ENCODE data around the gene PPP2R3A.

PPP2R3A gene

DNA sequence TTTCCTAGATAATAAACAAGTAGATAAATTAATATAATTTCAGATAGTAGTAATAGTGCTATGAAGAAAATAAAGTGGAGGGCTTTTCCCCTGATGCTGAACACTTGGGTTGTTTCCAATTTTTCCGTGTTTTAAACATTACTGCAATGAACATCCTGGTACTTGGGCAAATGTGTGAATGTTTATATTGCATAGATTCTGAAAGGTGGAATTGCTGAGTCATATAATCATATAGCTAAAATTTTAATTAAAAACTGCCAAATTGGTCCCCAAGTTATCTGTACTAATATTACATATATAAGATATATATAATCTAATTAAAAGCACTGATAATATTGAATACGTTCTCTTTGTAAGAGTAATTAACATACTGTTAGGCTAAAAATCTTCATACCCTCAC, 10.0 kb downstream of the PPP2R3A start:
- Histone ChIP-seq H3K9me3 (ENCODE audit: control insufficient read depth, low read length) (no peaks in the 10 kb centered on the region), H3K4me1 (peaks cover 3% of the 10 kb centered on the region), H3K27ac (no peak overlapping the region)

DNA sequence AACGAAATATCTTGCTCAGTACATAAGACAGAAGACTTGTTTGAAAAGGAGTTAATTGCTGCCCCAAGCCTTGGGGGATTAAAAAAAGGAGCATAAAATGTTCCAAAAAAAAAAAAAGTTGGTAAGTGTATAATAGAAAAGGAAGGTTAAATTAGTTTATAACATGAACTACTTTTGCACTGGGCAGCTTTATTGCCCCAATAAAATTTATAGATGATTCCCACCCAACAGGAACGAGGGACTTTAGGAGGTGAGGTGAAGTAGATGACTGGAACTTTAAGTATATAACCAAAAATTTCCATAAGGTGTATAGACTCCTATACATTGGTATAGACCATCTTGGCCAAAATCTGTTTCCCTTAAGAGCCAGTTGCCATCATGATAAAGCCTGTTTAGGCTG, 14.8 kb downstream of the PPP2R3A start:
- Histone ChIP-seq H3K36me3 (ENCODE audit: control insufficient read depth, insufficient read depth, low read length) (no peaks in the 10 kb centered on the region), H3K9ac (no peak overlapping the region), H3K79me2 (peaks cover 36% of the 10 kb centered on the region), H2AFZ (no peak overlapping the region), H3K9me3 (ENCODE audit: control insufficient read depth, low read length) (no peaks in the 10 kb centered on the region), H3K4me3 (ENCODE audit: low read depth, low read length) (no peak overlapping the region), H3K4me1 (no peaks in the 10 kb centered on the region), H3K27me3 (ENCODE audit: control insufficient read depth, insufficient read depth, low read length) (no peaks in the 10 kb centered on the region), H3K27ac (no peak overlapping the region), H3K4me2 (ENCODE audit: low read length) (no peak overlapping the region)
- TF ChIP-seq, protein P1, sequence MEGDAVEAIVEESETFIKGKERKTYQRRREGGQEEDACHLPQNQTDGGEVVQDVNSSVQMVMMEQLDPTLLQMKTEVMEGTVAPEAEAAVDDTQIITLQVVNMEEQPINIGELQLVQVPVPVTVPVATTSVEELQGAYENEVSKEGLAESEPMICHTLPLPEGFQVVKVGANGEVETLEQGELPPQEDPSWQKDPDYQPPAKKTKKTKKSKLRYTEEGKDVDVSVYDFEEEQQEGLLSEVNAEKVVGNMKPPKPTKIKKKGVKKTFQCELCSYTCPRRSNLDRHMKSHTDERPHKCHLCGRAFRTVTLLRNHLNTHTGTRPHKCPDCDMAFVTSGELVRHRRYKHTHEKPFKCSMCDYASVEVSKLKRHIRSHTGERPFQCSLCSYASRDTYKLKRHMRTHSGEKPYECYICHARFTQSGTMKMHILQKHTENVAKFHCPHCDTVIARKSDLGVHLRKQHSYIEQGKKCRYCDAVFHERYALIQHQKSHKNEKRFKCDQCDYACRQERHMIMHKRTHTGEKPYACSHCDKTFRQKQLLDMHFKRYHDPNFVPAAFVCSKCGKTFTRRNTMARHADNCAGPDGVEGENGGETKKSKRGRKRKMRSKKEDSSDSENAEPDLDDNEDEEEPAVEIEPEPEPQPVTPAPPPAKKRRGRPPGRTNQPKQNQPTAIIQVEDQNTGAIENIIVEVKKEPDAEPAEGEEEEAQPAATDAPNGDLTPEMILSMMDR (IDR thresholded peaks at IDR 0.05): no peak

More for the DNA sequence above, 10.0 kb downstream of the PPP2R3A start:
- Histone ChIP-seq H3K4me2 (ENCODE audit: low read length) (no peak overlapping the region), H3K27me3 (ENCODE audit: control insufficient read depth, insufficient read depth, low read length) (no peaks in the 10 kb centered on the region), H3K79me2 (peaks cover 31% of the 10 kb centered on the region), H2AFZ (no peak overlapping the region), H3K4me3 (ENCODE audit: low read depth, low read length) (no peak overlapping the region), H3K36me3 (ENCODE audit: control insufficient read depth, insufficient read depth, low read length) (no peaks in the 10 kb centered on the region), H3K9ac (no peak overlapping the region)
- TF ChIP-seq, protein P1 (IDR thresholded peaks at IDR 0.05): no peak

DNA sequence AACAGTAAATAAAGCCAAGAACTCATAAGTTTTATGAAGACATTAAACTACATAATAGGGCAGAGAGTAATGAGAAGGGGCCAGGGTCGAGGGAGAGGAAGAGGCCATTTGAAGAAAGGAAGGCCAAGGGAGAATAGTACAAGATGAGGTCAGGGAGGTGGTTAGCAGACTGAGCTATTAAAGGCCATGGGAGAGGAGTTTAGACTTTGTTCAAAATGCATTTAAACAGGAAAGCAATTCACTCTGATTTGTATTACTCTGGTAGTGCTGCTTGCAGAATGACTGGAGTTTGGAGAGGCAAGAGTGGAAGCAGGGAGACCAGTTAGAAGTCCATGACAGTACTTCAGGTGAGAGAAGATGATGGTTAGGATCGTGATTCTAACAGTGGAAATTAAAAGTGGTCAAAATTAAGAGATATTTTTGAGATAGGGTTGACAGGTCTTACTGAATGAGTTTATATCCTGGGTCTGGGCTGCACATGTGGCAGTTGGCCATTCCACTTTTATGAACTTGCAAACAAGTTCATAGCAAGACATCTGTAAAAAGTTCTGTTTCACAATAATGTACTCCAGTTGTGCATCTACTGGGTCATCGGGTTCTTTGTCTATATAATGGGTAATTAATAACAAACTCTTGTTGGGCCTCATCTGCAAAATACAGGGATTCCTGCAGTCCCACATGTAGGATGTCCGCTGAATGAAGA, 16.3 kb downstream of the PPP2R3A start:
- Histone ChIP-seq H3K4me3 (ENCODE audit: low read depth, low read length) (no peak overlapping the region), H3K27ac (no peak overlapping the region), H3K27me3 (ENCODE audit: control insufficient read depth, insufficient read depth, low read length) (no peaks in the 10 kb centered on the region), H3K79me2 (peaks cover 32% of the 10 kb centered on the region), H3K4me1 (no peaks in the 10 kb centered on the region), H2AFZ (no peak overlapping the region), H3K9me3 (ENCODE audit: control insufficient read depth, low read length) (no peaks in the 10 kb centered on the region), H3K9ac (no peak overlapping the region), H3K36me3 (ENCODE audit: control insufficient read depth, insufficient read depth, low read length) (no peaks in the 10 kb centered on the region), H3K4me2 (ENCODE audit: low read length) (no peak overlapping the region)
- TF ChIP-seq, protein P1 (IDR thresholded peaks at IDR 0.05): no peak

DNA sequence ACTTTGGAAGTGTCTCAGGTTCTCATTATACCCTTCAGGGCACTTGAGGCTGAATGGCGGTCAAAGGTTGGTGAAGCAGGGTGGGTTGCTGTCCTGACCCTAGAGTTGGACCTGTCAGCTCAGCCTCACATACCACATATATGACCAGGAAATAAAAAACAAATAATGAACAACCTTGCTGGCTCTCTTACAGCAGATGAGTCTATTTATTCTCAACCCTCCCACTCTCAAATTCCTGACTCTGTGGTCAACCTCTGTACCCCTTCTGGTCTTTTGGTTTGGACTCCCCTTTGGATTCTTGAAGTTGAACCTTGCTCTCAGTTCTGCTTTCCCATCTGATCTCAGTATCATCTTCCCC, 16.9 kb downstream of the PPP2R3A start:
- H3K36me3 ChIP-seq (ENCODE audit: control insufficient read depth, insufficient read depth, low read length): no peaks in the 10 kb centered on the region
- H3K79me2 ChIP-seq: peaks cover 32% of the 10 kb centered on the region
- no peak overlapping the region for H3K4me2 ChIP-seq (ENCODE audit: low read length)
- H3K27me3 ChIP-seq (ENCODE audit: control insufficient read depth, insufficient read depth, low read length): no peaks in the 10 kb centered on the region
- H3K27ac ChIP-seq: no peak overlapping the region
- no peak overlapping the region for H2AFZ ChIP-seq
- TF ChIP-seq, protein P1 (IDR thresholded peaks at IDR 0.05): no peak
- no peak overlapping the region for H3K9ac ChIP-seq
- no peaks in the 10 kb centered on the region for H3K9me3 ChIP-seq (ENCODE audit: control insufficient read depth, low read length)
- H3K4me1 ChIP-seq: no peaks in the 10 kb centered on the region
- H3K4me3 ChIP-seq (ENCODE audit: low read depth, low read length): no peak overlapping the region

Data from parathyroid adenoma (tissue), 2 donors.